Lung (tissue), 12 donors: ENCODE data around the gene GABRA5. TPM values are rescaled to one million over a fixed set of nuclear protein-coding genes. Genes with fewer than 3 reads are reported as not detected.

Source experiments
- ATAC-seq: fragments of 200-7000 bp; cut with Tn5 transposase; one replicate; pipeline ENCODE4 v1.9.1; 2020; ENCODE audit warnings: moderate number of reproducible peaks; ENCODE audit not compliant: insufficient read depth, low FRiP score
- DNase-seq, 3 donors: peaks; one replicate each; pipeline ENCODE4 v3.0.0-alpha.2; 2013 to 2017
- H3K27ac ChIP-seq, 2 donors: one replicate each; pipeline ENCODE4 v1.5.1; 2013; ENCODE audit warnings: mild to moderate bottlenecking in 2 of 2, moderate library complexity in 2 of 2, control low read depth in 1 of 2, inconsistent platforms in 1 of 2, low read depth in 1 of 2, low read length in 1 of 2
- H3K27me3 ChIP-seq, 3 donors: one replicate each; pipeline ENCODE4 v1.5.1; 2013; ENCODE audit warnings: low read length in 2 of 3; ENCODE audit not compliant: control insufficient read depth in 3 of 3, insufficient read depth in 3 of 3
- H3K36me3 ChIP-seq, 4 donors: one replicate each; pipeline ENCODE4 v1.5.1; 2013; ENCODE audit warnings: low read length in 4 of 4, mild to moderate bottlenecking in 1 of 4, moderate library complexity in 1 of 4; ENCODE audit not compliant: control insufficient read depth in 4 of 4, insufficient read depth in 4 of 4
- H3K4me1 ChIP-seq, 5 donors: one replicate each; pipeline ENCODE4 v1.5.1; 2013; ENCODE audit warnings: low read length in 5 of 5, mild to moderate bottlenecking in 2 of 5, moderate library complexity in 1 of 5; ENCODE audit not compliant: control insufficient read depth in 5 of 5, insufficient read depth in 5 of 5
- H3K4me3 ChIP-seq: one replicate; pipeline ENCODE4 v1.5.1; 2013; ENCODE audit warnings: mild to moderate bottlenecking, control low read depth, moderate library complexity
- H3K9ac ChIP-seq, 2 donors: one replicate each; pipeline ENCODE4 v1.5.1; 2013; ENCODE audit warnings: low read length in 2 of 2, control low read depth in 1 of 2; ENCODE audit not compliant: insufficient read depth in 1 of 2
- H3K9me3 ChIP-seq, 4 donors: one replicate each; pipeline ENCODE4 v1.5.1; 2013; ENCODE audit warnings: low read length in 3 of 4, mild to moderate bottlenecking in 1 of 4, moderate library complexity in 1 of 4; ENCODE audit not compliant: control insufficient read depth in 4 of 4, insufficient read depth in 3 of 4
- WGBS, 2 donors: extraction: QIAGEN DNeasy Blood & Tissue Kit; methylation state at CpG; one replicate each; pipeline ENCODE4 v1.1.7; 2013; 5-methylcytosine and 5-hydroxymethylcytosine counted together
- polyA plus RNA-seq, 2 donors: library from polyadenylated mRNA; stranded (reverse); fragments of 200-250 nt; gene quantifications; one replicate each; pipeline ENCODE4 v1.2.1, GENCODE V29; 2013
- total RNA-seq, 2 donors: library from RNA; depleted of rRNA in 1 of 2; stranded (reverse); fragments of >200 nt in 1 of 2; gene quantifications; one replicate each; pipeline ENCODE4 v1.2.1, GENCODE V29; 2014 to 2021
- TF ChIP-seq, protein P1 (sequence below): IDR thresholded peaks from 2 replicates; pipeline ENCODE4 v1.5.1; 2012; ENCODE audit warnings: mild to moderate bottlenecking; ENCODE audit errors: control extremely low read depth, extremely low read depth
- donor health status: control.
- donor health status: control.
- donor health status: Bipolar disorder and iron deficiency.
- donor health status: healthy.
- donor health status: DM: yes; HTN: yes; CAD: no.

GABRA5 gene
- total and polyA plus RNA-seq, 4 donors, result not detected

- DNase-seq (no peak), ATAC-seq (no peak)
- 77 to 83% methylated on average over 1 of the region's 1 CpG for WGBS, 2 donors
- Histone ChIP-seq H3K4me1 (no peaks in the 10 kb centered on the region), H3K27ac (no peak overlapping the region), H3K36me3 (no peaks in the 10 kb centered on the region), H3K9me3 (peaks cover 0 to 9% (median 0%) of the 10 kb centered on the region in 4 donors), H3K9ac (no peak overlapping the region), H3K4me3 (no peak overlapping the region), H3K27me3 (no peaks in the 10 kb centered on the region)
- TF ChIP-seq, protein P1, sequence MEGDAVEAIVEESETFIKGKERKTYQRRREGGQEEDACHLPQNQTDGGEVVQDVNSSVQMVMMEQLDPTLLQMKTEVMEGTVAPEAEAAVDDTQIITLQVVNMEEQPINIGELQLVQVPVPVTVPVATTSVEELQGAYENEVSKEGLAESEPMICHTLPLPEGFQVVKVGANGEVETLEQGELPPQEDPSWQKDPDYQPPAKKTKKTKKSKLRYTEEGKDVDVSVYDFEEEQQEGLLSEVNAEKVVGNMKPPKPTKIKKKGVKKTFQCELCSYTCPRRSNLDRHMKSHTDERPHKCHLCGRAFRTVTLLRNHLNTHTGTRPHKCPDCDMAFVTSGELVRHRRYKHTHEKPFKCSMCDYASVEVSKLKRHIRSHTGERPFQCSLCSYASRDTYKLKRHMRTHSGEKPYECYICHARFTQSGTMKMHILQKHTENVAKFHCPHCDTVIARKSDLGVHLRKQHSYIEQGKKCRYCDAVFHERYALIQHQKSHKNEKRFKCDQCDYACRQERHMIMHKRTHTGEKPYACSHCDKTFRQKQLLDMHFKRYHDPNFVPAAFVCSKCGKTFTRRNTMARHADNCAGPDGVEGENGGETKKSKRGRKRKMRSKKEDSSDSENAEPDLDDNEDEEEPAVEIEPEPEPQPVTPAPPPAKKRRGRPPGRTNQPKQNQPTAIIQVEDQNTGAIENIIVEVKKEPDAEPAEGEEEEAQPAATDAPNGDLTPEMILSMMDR, result no peak
Observed at GRCh38 chr15:26848498-26848897, 18.4 kb upstream of the GABRA5 start.

DNA sequence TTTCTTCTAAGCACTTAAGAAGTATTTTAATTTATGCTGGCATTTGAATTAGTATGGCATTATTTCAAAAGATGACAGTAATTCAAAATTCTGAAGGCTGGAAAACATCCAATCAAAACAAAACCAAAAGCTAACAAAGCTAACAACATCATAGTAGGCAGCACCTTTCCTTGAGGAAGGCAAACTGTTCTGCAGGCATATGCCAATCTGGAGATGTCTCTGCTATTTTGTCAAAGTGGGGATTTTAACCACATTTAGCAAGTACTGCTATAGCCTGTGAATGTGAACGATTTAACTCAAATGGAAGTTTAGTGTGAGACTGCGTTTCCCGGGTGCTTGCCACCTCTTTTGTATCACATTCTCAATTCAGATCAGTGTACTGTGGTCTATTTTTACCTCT, 16.7 kb upstream of the GABRA5 start:
- H3K27me3 ChIP-seq, result no peaks in the 10 kb centered on the region
- TF ChIP-seq, protein P1, result no peak
- no peak overlapping the region for H3K27ac ChIP-seq

DNA sequence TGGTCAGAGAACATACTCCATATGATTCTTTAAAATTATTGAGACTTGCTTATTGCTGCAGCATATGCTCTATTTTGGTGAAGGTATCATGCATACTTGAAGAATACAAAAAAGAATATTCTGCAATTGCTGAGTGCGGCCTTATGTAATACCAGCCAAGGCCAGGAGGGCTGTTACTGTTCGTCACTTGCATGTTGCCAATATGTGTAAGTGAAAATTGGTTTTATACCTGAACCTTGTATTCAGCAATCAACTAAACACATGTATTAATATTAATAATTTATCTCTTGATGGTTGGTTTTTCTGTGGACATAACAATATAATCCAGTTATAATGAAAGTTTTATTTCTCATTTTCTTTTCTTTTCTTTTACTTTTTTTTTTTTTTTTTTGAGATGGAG, 13.9 kb upstream of the GABRA5 start:
- no peaks in the 10 kb centered on the region for H3K27me3 ChIP-seq
- DNase-seq, result no peak
- no peaks in the 10 kb centered on the region for H3K4me1 ChIP-seq
- no peak for ATAC-seq
- TF ChIP-seq, protein P1, result no peak
- H3K4me3 ChIP-seq, result no peak overlapping the region
- no peaks in the 10 kb centered on the region for H3K36me3 ChIP-seq
- H3K27ac ChIP-seq, result no peak overlapping the region
- no peak overlapping the region for H3K9ac ChIP-seq
- 86 to 92% methylated on average over 2 of the region's 2 CpGs for WGBS, 2 donors
- peaks cover 0 to 5% (median 0%) of the 10 kb centered on the region in 4 donors for H3K9me3 ChIP-seq

More for the DNA sequence above, 16.7 kb upstream of the GABRA5 start:
- DNase-seq, result no peak
- no peak overlapping the region for H3K4me3 ChIP-seq
- 91 to 92% methylated on average over 3 of the region's 3 CpGs for WGBS, 2 donors
- no peak overlapping the region for H3K9ac ChIP-seq
- H3K36me3 ChIP-seq, result no peaks in the 10 kb centered on the region
- ATAC-seq, result no peak
- peaks cover 0 to 9% (median 0%) of the 10 kb centered on the region in 4 donors for H3K9me3 ChIP-seq
- no peaks in the 10 kb centered on the region for H3K4me1 ChIP-seq

DNA sequence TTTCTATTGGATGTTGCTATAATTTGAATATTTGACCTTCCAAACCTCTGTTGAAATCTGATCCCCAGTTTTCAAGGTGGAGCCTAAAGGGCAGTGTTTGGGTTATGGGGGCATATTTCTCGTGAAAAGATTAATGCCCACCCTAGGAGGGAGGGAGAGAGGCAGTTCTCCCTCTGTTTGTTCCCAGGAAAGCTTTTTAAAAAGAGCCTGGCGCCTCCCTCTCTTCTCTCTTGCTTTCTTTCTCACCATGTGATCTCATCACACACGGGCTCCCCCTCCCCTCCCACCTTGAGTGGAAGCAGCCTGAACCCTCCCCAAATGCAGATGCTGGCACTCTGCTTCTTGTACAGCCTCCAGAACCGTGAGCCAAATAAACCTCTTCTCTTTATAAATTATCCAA, 12.4 kb upstream of the GABRA5 start:
- no peaks in the 10 kb centered on the region for H3K4me1 ChIP-seq
- WGBS, 2 donors, result 54 to 68% methylated on average over 4 of the region's 4 CpGs
- H3K36me3 ChIP-seq, result no peaks in the 10 kb centered on the region
- no peaks in the 10 kb centered on the region for H3K27me3 ChIP-seq
- DNase-seq (no peak), ATAC-seq (no peak)
- H3K9me3 ChIP-seq, result peaks cover 0 to 3% (median 0%) of the 10 kb centered on the region in 4 donors
- H3K9ac ChIP-seq, result no peak overlapping the region
- no peak overlapping the region for H3K27ac ChIP-seq
- TF ChIP-seq, protein P1, result no peak
- H3K4me3 ChIP-seq, result no peak overlapping the region
